Astrocyte of the cerebellum (primary cell): Measurements from ENCODE around the gene FAP.

Experiments used
- DNase-seq: peaks from one replicate; pipeline ENCODE4 v3.0.0-alpha.2; 2011; ENCODE audit warnings: low read depth
- H3K4me3 ChIP-seq: 2 replicates; pipeline ENCODE4 v1.5.1; 2011; ENCODE audit warnings: mild to moderate bottlenecking, low read depth, low read length, moderate library complexity
- in situ Hi-C: cut with HindIII; loops from 2 replicates; pipeline ENCODE4 v1.10.0; 2017; ENCODE audit warnings: low sequenced_read_pairs
- TF ChIP-seq, protein P1 (sequence below): IDR thresholded peaks from 2 replicates; pipeline ENCODE4 v1.5.1; 2012; ENCODE audit warnings: low read length, low read depth, moderate library complexity, mild to moderate bottlenecking; ENCODE audit errors: missing control alignments

FAP gene

DNA sequence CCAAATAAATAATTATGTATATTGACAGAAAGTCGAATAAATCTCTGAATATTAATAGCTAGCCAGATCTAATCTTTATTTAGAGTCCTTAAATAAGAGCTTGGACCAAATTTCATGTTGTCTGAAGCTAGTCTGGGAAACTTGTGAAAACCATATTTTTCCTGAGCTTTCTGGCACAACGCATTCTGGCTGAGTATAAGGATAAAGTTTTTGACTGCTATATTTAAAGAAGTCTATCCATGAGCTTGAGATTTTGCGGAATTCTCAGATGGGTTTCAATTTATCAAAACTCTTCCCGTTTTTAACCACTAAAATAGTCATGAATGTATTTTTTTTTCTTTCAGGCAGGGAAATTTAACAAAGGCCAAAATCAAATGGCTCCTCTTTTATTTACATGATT, 23.8 kb downstream of the FAP start:
- TF ChIP-seq, protein P1, sequence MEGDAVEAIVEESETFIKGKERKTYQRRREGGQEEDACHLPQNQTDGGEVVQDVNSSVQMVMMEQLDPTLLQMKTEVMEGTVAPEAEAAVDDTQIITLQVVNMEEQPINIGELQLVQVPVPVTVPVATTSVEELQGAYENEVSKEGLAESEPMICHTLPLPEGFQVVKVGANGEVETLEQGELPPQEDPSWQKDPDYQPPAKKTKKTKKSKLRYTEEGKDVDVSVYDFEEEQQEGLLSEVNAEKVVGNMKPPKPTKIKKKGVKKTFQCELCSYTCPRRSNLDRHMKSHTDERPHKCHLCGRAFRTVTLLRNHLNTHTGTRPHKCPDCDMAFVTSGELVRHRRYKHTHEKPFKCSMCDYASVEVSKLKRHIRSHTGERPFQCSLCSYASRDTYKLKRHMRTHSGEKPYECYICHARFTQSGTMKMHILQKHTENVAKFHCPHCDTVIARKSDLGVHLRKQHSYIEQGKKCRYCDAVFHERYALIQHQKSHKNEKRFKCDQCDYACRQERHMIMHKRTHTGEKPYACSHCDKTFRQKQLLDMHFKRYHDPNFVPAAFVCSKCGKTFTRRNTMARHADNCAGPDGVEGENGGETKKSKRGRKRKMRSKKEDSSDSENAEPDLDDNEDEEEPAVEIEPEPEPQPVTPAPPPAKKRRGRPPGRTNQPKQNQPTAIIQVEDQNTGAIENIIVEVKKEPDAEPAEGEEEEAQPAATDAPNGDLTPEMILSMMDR = no peak
- in situ Hi-C loops = no loop called here
- no peak for DNase-seq
- H3K4me3 ChIP-seq = no peak overlapping the region

DNA sequence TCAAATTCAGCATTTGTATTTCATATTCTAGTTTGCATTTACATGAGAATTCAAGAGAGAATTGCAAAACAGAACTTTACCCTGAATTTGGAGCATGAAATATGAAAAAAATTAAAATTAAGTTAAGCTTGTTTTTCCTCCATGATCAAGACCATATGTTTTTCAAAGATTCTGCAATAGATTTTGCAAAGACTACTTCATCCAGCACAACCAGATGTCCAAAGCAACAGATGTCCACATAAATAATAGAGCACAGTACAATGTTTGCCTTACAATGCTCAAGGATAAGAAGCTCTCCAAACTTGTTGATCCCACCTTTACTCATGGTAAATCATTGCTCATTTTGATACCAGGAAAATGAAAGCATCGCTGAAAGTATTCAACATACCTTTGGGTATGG, 25.6 kb downstream of the FAP start:
- TF ChIP-seq, protein P1 = no peak
- no peak for DNase-seq
- in situ Hi-C loops = no loop called here
- H3K4me3 ChIP-seq = no peak overlapping the region

DNA sequence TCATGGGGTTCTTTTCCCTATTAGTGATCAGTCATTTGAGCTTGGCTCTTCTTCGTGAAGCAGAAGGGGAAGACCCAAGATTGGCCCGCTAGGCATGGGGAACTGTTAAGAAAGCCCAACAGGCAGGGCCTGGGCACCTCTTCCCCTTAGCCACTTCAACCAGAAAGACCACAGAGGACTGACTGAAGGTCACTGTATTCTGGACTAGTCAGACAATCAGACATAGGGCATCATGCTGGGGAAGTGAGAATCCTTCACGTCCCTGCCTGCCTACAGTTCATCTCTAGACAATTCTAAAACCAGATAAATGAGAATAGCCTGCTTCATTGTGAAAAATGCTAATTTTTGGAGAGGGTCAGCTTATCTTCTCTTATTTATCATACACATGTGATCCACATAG, 28.1 kb downstream of the FAP start:
- in situ Hi-C loops = no loop called here
- no peak for DNase-seq
- TF ChIP-seq, protein P1 = no peak
- no peak overlapping the region for H3K4me3 ChIP-seq

DNA sequence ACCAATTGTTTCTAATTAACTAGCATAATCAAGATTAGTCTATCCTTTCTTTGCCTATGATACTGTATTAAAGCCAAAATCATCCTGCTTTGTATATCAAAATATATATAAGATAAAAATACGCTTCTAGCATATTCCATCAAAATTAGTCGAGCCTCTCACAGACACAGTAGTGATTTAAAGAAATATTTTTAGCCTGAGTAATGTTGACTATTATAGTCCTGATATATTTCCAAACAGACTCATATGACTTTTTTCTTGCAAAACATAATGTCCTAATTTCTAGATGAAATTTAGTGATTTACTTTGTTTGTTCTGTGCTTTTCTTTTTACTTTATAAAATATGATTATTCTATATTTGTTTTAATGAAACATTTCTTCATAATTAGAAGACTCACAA, 30.9 kb downstream of the FAP start:
- TF ChIP-seq, protein P1 = no peak
- in situ Hi-C loops = no loop called here
- DNase-seq = no peak

DNA sequence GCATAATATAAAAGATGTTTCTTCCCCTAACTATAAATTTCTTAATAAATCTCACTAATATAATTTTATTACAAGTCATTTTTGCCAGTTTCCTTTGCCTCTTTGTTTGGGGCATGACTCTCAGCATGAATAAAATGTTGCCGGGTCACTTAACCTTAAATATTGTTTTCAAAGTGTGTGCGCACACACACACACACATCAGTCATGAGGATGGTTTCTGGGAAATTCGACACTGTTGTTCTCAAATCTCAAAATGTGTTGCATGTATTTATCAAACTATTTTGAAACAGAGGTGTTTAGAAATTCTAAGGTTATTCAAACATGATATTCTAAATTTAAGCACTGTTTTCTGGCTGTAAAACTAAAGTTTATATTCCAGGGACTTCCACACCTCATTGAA, 31.5 kb downstream of the FAP start:
- no peak overlapping the region for H3K4me3 ChIP-seq
- TF ChIP-seq, protein P1 = no peak
- in situ Hi-C loops = no loop called here
- no peak for DNase-seq

More for the DNA sequence above, 30.9 kb downstream of the FAP start:
- no peak overlapping the region for H3K4me3 ChIP-seq

DNA sequence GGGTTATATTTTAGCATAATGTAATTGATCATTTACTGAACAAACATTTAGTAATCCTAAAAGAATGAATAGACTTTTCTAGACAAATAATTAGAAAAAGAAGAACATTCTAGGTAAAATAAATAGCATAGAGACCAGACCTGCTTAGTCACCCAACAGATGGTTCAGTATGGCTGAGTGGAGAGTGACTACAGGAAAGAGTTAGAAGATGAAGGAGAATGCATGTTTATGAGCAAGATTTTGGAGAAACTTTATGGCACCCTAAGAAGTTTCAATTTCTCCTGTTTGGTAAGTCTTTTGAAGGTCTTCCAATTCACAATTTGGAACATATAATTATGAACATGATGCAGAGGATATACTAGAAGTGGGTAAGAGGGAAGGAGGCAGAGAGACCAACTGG, 32.9 kb downstream of the FAP start:
- no peak overlapping the region for H3K4me3 ChIP-seq
- TF ChIP-seq, protein P1 = no peak
- in situ Hi-C loops = no loop called here
- no peak for DNase-seq

DNA sequence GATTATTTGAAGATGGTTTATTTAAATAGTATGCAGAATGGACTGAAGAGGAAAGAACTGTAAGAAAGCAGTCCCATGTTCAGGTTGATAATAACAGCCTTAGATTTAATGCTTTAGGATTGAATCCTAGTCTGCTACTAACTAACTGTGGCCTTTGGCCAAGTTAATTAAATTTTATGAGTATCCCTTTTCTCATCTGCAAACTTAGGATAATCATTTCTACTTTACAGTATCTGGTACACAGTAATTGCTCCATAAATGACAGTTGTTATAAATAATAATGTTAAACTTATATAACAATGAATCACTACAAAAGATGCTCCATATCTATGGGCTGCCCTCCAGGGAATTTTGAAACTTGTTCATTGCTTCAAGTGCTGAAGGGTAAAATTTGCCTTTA, 41.0 kb downstream of the FAP start:
- TF ChIP-seq, protein P1 = no peak
- no peak overlapping the region for H3K4me3 ChIP-seq
- DNase-seq = no peak
- in situ Hi-C loops = no loop called here
